ENCODE data around the gene UMOD.
A peak's percentile ranks its signal among the peaks of the same experiment; 100 is the strongest.

The UMOD gene

GRCh38 chr16:20352615-20353014 lies at the start of gene UMOD:
UMOD (minus strand) TSS chr16:20352715; CDS start chr16:20350737, 1,978 bp downstream.
- DNase-seq (ENCODE audit: low spot score), result no peak

- no peak for DNase-seq (ENCODE audit: low spot score)
These were observed 49.0 kb upstream of the UMOD start for GRCh38 chr16:20401475-20402016.

DNA sequence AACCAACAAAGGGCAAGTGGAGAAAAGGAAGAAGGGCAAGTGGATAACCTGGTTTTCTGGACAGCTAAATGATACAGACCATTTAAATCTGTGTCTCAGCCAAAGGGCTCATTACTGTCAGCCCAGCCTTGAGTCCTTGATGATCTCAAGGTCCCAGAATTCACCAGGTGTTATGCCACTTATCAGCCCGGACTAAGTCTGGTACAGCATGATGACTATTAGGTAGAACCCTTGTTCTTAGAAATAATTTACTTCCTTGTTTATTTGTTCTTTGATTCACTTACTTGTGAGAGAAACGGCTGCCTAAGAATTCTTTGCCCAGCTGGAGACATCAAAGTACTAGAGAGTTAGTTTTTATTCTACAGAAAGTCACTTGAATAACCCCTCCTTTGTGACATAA lies 48.6 kb upstream of the UMOD start:
- DNase-seq (ENCODE audit: low spot score), result no peak

DNA sequence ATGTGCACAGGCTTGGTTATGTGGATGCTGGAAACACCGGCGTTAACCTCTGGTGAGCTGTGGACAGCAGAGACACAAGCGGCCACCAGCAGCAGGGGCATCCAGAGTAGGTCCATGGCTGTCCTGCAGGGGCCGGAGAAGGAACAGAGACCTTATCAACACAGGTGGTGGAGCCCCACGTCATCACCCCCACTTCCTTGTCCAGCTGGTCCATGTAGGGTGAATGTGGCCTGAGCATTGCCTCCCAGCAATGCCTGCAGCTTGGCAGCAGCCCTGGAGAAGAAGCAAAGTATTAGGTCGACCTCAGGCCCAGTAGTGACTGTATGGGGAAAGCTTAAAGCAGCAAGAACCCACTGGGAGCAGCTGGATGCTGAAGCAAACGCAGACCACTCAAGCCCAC lies 46.7 kb upstream of the UMOD start:
- no peak for DNase-seq (ENCODE audit: low spot score)

GRCh38 chr16:20398603-20399002 lies 46.1 kb upstream of the UMOD start:
- DNase-seq (ENCODE audit: low spot score), result no peak

- DNase-seq (ENCODE audit: low spot score), result no peak
These were observed 45.1 kb upstream of the UMOD start for GRCh38 chr16:20397468-20398074.

DNA sequence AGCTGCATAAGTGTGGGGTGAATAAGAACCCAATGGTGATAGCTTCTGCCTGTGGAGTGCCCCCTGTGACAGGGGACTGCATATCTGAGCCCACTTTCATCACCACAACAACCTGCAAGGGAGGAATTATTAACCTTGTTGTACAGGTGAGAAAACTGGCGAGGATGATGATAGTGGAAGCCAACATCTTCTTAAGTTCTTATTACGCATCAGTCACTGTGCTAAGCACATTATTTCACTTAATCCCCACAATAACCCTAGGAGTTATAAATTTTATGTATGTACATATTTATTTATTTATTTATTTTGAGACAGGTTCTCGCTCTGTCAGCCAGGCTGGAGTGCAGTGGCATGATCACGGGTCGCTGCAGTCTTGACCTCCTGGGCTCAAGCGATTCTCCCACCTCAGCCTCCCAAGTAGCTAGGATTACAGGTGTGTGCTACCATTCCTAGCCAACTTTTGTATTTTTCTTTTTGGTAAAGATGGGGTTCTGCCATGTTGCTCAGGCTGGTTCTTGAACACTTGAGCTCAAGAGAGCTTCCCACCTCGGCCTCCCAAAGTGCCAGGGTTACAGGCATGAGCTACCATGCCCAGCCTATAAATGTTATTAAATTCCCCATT lies 44.4 kb upstream of the UMOD start:
- no peak for DNase-seq (ENCODE audit: low spot score)

- no peak for DNase-seq (ENCODE audit: low spot score)
These were observed 43.4 kb upstream of the UMOD start for GRCh38 chr16:20395946-20396345.

DNA sequence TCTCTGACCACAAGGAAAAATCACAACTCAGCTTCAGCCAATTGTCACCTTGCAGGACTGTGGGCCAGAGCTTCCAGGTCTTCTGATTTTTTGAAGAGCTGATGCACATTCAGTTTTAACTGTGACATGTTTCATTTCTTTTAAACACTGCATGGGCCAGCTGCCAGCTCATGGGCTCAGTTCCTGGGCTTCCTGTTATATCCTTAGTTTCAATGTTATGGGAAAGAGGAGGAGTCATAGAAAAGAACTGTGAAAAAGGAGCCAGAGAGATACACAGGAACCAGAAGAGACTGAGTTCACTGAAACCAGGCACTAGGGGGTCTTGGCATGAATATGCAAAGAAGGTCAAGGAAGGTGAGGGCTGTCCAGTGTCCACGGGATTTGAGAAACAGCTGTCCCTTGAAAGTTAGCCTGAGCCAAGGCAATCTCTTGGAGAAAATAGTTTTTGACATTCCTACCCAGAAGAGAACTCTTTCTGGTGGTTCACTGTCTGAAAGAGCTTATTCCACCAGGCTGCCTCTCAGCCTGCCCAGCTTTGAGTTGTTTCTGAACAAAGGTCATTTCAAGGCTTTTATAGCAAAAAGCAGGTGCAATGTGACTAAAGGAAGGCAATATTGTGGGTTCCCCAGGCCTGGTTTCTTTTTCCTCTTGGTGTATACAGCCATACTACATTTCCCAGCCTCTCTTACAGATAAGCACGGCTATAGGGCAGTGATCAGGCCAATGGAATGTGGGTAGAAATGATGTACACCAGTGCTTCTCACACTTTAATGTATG lies 41.5 kb upstream of the UMOD start:
- DNase-seq (ENCODE audit: low spot score), result no peak

- DNase-seq (ENCODE audit: low spot score), result no peak
These were observed 38.5 kb upstream of the UMOD start for GRCh38 chr16:20391045-20391444.

DNA sequence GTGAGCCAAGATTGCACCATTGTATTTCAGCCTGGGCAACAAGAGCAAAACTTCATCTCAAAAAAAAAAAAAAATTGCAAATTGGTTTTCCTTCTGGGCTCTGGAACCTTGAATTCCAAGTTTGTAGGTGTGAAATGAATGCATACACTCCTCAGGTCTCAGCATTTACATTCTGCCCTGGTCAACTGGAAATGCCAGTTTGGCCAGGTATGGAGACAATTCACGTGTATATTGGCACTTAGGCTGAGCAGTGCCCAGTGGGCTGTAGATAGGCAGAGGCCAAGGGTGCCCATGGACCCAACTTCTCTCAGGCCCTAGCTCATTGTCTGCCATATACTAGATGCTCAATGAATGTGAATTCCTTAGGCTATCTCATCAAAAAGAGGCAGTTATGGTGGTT lies 36.3 kb upstream of the UMOD start:
- no peak for DNase-seq (ENCODE audit: low spot score)

GRCh38 chr16:20387978-20388377 lies 35.5 kb upstream of the UMOD start:
- DNase-seq (ENCODE audit: low spot score), result no peak

DNA sequence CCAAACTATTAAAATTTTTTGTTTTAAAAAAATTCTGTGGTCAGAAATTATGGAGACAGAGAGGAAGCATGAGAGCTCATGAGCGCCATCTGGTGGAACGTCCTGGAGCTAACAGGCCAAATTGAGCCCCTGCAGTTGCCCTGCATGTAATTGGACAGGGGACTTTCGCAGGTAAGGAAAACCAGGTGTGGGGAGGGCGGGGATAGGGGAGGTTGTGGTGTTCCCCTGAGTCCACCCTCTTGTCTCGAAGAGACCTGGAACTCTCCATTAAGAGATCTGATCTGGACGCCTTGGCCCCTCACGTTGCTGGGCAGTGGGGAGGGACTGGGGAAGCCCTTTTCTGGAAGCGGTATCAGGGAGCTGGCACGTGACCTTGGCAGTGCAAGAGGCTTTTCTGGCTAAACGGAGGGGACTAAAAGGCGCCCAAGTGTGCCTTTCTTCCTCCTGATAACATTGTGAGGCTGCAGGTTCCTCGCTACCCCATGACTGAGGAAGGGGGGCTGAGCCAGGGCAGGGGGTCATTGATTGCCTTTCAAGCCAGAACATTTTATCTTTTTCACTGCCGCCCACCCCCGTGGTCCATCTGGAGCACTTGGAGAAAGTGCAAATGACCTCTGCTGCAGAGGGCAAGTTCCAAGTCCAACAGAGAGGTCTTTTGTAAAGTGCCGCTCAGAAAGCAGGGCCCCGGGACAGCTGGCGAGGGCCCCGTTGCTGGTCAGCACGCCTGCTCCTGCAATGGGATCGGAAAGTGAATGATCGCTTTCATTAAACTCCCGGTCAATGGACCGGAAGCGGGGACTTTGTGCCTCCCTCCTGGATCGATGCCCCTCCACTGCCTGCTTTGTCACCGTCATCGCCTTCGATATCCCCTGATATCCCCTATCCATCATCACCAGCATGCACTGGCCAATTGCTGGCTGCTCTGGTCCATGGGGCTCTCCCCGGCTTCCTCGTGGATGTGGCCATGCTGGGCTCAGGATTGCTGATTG lies 33.6 kb upstream of the UMOD start:
- DNase-seq (ENCODE audit: low spot score), result peak; percentile 61

DNA sequence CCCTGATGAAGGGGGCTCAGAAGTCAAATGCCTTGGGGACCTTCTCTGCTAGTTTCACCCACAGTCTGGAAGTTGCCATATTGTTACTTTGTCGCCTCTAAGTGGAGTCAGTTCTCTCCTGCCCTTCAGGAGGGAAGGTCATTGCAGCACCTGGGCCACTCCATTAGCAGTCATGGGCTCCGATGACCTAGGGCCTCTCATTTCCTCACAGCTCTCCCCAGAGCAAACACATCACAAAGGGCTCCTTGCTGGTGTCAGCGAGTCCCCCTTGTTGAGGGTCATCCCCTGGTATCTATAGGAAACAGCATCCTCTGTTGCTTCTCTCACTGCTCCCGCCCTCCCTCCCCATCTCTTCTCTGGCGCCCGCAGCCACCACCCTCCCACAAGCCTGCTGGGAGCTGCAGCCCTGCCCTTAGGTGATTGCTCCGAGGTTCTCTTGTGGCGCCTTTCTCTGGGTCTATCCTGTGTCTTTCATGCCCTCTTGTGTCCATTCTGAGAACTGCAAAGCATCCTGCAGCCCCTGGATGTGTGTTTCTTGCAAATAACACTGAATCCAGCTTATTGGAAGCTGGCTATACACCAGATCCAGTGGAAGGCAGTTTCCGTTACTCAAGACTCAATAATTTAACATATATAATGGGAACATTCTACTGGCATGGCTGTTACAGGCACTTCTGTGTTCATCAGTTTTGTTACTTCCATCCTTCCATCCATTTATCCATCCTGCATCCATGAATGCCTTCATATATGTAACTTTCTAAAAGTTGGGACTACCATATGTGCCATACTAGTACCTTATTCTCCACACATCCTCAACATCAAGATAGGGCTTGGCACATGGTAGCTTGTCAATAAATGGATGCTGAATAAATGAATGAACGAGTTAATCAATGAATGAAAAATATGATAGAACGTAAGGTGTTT lies 30.9 kb upstream of the UMOD start:
- peak; percentile 79 for DNase-seq (ENCODE audit: low spot score)

GRCh38 chr16:20382202-20382948 lies 29.9 kb upstream of the UMOD start:
- DNase-seq (ENCODE audit: low spot score), result no peak

DNA sequence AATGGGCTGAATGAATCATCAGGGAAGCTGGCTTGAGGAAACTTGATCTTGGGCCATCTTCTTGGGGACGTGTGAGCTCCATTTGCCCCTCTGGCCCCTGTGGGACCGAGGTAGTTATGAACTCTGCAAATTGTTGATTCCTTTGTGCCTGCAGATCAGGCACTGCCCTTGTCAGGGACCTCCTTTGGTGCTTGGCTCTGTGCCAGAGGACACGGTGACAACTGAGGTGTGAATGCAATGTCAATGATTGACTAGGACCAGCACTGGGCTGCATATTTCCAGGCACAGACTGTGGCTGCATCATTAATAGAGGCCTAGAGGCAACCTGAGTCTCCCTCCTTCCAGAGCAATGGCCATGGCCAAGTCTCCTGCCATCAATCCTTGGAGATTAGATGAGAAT lies 28.3 kb upstream of the UMOD start:
- DNase-seq (ENCODE audit: low spot score), result no peak

DNA sequence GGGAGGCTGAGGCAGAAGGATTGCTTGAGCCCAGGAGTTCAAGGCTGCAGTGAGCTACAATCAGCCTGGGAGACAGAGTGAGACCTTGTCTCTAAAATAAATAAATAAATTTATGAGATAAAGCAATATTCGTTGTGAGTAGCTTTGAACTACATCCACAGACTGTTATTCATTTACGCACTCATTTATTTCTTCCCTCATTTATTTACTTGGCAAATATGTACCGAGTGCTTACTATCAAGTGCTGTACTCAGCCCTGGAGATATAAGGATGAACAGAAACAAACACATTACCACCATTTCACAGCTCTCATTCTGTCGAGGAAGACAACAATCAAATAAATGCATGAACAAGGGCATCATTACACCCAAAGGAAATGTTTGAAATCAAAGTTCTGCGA lies 24.7 kb upstream of the UMOD start:
- DNase-seq (ENCODE audit: low spot score), result no peak

DNA sequence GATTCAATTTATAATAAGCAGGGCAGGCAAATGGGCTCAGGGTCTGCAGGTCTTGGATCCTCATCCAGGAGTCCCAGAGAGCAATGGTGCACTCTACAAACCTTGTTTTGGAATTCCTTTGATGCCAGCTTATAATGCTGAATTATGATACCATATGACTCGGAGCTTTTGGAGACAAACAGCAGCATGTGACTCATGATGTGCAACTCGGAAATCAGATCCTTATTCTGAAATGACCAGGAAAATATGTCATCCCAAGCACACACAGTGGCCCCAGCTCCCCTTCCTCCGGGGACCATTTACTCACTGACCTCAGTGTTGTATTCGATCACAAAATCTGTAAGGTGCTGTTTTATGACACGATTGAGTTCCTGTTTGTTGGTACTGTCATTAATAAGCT lies 20.2 kb upstream of the UMOD start:
- DNase-seq (ENCODE audit: low spot score), result no peak

- no peak for DNase-seq (ENCODE audit: low spot score)
These were observed 17.0 kb upstream of the UMOD start for GRCh38 chr16:20369452-20370054.

DNA sequence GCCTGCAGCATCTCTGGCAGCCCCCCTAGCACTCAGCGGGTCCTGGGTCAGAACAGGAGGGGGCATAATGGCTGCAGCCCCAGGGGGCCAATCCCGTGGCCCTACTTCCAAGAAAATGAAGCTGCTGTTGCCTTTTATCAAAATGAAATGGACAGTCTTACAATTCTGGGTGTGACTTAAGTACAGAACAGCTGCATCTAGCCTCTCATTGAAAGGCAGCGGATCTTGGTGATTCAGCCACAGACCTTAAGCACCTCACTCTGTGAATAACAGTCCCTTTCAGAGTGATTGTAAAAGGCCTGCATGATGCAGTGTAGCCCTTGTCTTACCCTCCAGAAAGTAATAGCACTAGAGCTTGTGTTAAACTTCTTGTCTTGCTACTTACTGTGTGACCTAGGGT lies 11.5 kb upstream of the UMOD start:
- DNase-seq (ENCODE audit: low spot score), result no peak

All from NAMALWA (cell line).